ENCODE measurements around the gene BAIAP2L2.
"Not testable (repeated sequence)": the region's sequence is repeated elsewhere in the genome, so short reads cannot be mapped to it uniquely, and the experiment has no call there.

Gene BAIAP2L2

GRCh38 chr22:38037367-38038150 lies 72.9 kb downstream of the BAIAP2L2 start:
- not testable (repeated sequence) for DNase-seq (ENCODE audit: low read depth)

GRCh38 chr22:38036392-38037062 lies 74.0 kb downstream of the BAIAP2L2 start:
- no peak for DNase-seq (ENCODE audit: low read depth)

GRCh38 chr22:38035530-38035885 lies 75.0 kb downstream of the BAIAP2L2 start:
- no peak for DNase-seq (ENCODE audit: low read depth)

All from activated T-helper 1 cell treated with Interleukin-2 at 50 U/mL for 16 hours (primary cell).